Lower leg skin (tissue), 3 donors: ENCODE results near the gene TLE3.

Experiments used
- CTCF ChIP-seq, 3 donors: fragments of 450-650 bp; IDR thresholded peaks; one replicate each; pipeline ENCODE4 v1.5.1; 2016; ENCODE audit warnings: antibody characterized with exemption in 3 of 3, mild to moderate bottlenecking in 3 of 3, moderate library complexity in 2 of 3
- POLR2A ChIP-seq, 2 donors: fragments of 450-650 bp; IDR thresholded peaks; one replicate each; pipeline ENCODE4 v1.6.1; 2016 to 2017; ENCODE audit warnings: antibody characterized with exemption in 2 of 2, mild to moderate bottlenecking in 1 of 2, moderate library complexity in 1 of 2

- TF ChIP-seq CTCF (IDR thresholded peaks at IDR 0.05) (no peak), POLR2A (IDR thresholded peaks at IDR 0.05) (no peak)
These were observed 8.1 kb downstream of the TLE3 start for GRCh38 chr15:70089692-70089971.
